H9 (cell line): Measurements from ENCODE around the gene KAZN. TPM values are rescaled to one million over a fixed set of nuclear protein-coding genes. Genes with fewer than 3 reads are reported as not detected.

Source experiments
- DNase-seq: peaks from one replicate; pipeline ENCODE4 v3.0.0-alpha.2; 2017
- H2AFZ ChIP-seq: one replicate; pipeline ENCODE4 v1.6.1; 2013; ENCODE audit warnings: mild to moderate bottlenecking, low read length, control low read depth, moderate library complexity
- H2AK5ac ChIP-seq: 2 replicates; pipeline ENCODE4 v1.6.1; 2013; ENCODE audit warnings: low read length, control low read depth, mixed read lengths; ENCODE audit not compliant: insufficient read length
- H2BK120ac ChIP-seq: one replicate; pipeline ENCODE4 v1.6.1; 2013; ENCODE audit warnings: low read depth, mild to moderate bottlenecking, low read length, control low read depth, inconsistent platforms; ENCODE audit not compliant: poor library complexity, severe bottlenecking
- H2BK12ac ChIP-seq: 2 replicates; pipeline ENCODE4 v1.6.1; 2013; ENCODE audit warnings: low read length, control low read depth, mixed read lengths, low read depth; ENCODE audit not compliant: insufficient read length
- H2BK15ac ChIP-seq: 2 replicates; pipeline ENCODE4 v1.6.1; 2013; ENCODE audit warnings: low read depth, low read length, control low read depth
- H2BK20ac ChIP-seq: one replicate; pipeline ENCODE4 v1.6.1; 2013; ENCODE audit warnings: low read depth, mild to moderate bottlenecking, low read length, control low read depth, inconsistent platforms; ENCODE audit not compliant: poor library complexity, severe bottlenecking
- H2BK5ac ChIP-seq: 2 replicates; pipeline ENCODE4 v1.6.1; 2013; ENCODE audit warnings: low read length, control low read depth, mixed read lengths; ENCODE audit not compliant: insufficient read length
- H3K14ac ChIP-seq: 2 replicates; pipeline ENCODE4 v1.6.1; 2013; ENCODE audit warnings: low read length, control low read depth; ENCODE audit not compliant: insufficient read depth
- H3K18ac ChIP-seq: 2 replicates; pipeline ENCODE4 v1.6.1; 2013; ENCODE audit warnings: low read depth, mild to moderate bottlenecking, mixed read lengths, low read length, control low read depth; ENCODE audit not compliant: insufficient read length
- H3K23ac ChIP-seq: 2 replicates; pipeline ENCODE4 v1.6.1; 2013; ENCODE audit warnings: low read length, control low read depth, mixed read lengths, low read depth; ENCODE audit not compliant: insufficient read length
- H3K23me2 ChIP-seq: 2 replicates; pipeline ENCODE4 v1.6.1; 2013; ENCODE audit warnings: low read depth, mild to moderate bottlenecking, mixed read lengths, low read length, control low read depth; ENCODE audit not compliant: insufficient read length, poor library complexity, severe bottlenecking
- H3K27ac ChIP-seq: 2 replicates; pipeline ENCODE4 v1.5.1; 2013; ENCODE audit warnings: low read length, control low read depth, mixed read lengths, low read depth; ENCODE audit not compliant: insufficient read length
- H3K27me3 ChIP-seq: 2 replicates; pipeline ENCODE4 v1.6.1; 2013; ENCODE audit warnings: low read length, control low read depth, inconsistent platforms; ENCODE audit not compliant: insufficient read depth
- H3K4ac ChIP-seq: 2 replicates; pipeline ENCODE4 v1.6.1; 2013; ENCODE audit warnings: low read depth, mild to moderate bottlenecking, control low read depth, inconsistent platforms, low read length, moderate library complexity
- H3K4me1 ChIP-seq: 2 replicates; pipeline ENCODE4 v1.6.1; 2013; ENCODE audit warnings: low read length, control low read depth, inconsistent platforms; ENCODE audit not compliant: insufficient read depth
- H3K4me2 ChIP-seq: 2 replicates; pipeline ENCODE4 v1.6.1; 2013; ENCODE audit warnings: low read length, control low read depth, mixed read lengths; ENCODE audit not compliant: insufficient read length, insufficient read depth
- H3K56ac ChIP-seq: 2 replicates; pipeline ENCODE4 v1.6.1; 2013; ENCODE audit warnings: low read depth, mild to moderate bottlenecking, mixed read lengths, low read length, control low read depth; ENCODE audit not compliant: insufficient read length
- H3K79me1 ChIP-seq: 2 replicates; pipeline ENCODE4 v1.6.1; 2013; ENCODE audit warnings: low read depth, mild to moderate bottlenecking, moderate library complexity, low read length, control low read depth, inconsistent platforms; ENCODE audit not compliant: insufficient read depth, poor library complexity, severe bottlenecking
- H3K79me2 ChIP-seq: 2 replicates; pipeline ENCODE4 v1.6.1; 2013; ENCODE audit warnings: low read length, control low read depth, inconsistent platforms; ENCODE audit not compliant: insufficient read depth
- H3K9ac ChIP-seq: 2 replicates; pipeline ENCODE4 v1.6.1; 2013; ENCODE audit warnings: low read length, control low read depth, mixed read lengths; ENCODE audit not compliant: insufficient read length; ENCODE audit errors: extremely low read depth
- H3K9me3 ChIP-seq: one replicate; pipeline ENCODE4 v1.6.1; 2013; ENCODE audit warnings: low read depth, low read length, inconsistent platforms; ENCODE audit not compliant: control insufficient read depth
- H3T11ph ChIP-seq: one replicate; pipeline ENCODE4 v1.6.1; 2013; ENCODE audit warnings: mild to moderate bottlenecking, low read length, control low read depth, inconsistent platforms
- H4K20me1 ChIP-seq: one replicate; pipeline ENCODE4 v1.6.1; 2013; ENCODE audit not compliant: control insufficient read depth, insufficient read length, insufficient read depth
- H4K5ac ChIP-seq: 2 replicates; pipeline ENCODE4 v1.6.1; 2013; ENCODE audit warnings: low read depth, mild to moderate bottlenecking, mixed read lengths, low read length, control low read depth; ENCODE audit not compliant: insufficient read length
- H4K8ac ChIP-seq: replicated peaks from 2 replicates; pipeline ENCODE4 v1.6.1; 2013; ENCODE audit warnings: low read length, control low read depth, mixed read lengths, low read depth; ENCODE audit not compliant: insufficient read length
- H4K91ac ChIP-seq: 2 replicates; pipeline ENCODE4 v1.6.1; 2013; ENCODE audit warnings: low read depth, mild to moderate bottlenecking, moderate library complexity, mixed read lengths, low read length, control low read depth; ENCODE audit not compliant: insufficient read length
- H3K27ac Mint-ChIP-seq, 3 experiments: 2 replicates in 2 of 3; 3 replicates in 1 of 3; pipeline ENCODE4 v1.8.0; 2020 to 2021; ENCODE audit warnings: mixed read lengths in 3 of 3, mild to moderate bottlenecking in 1 of 3, moderate library complexity in 1 of 3
- H3K27me3 Mint-ChIP-seq: 2 replicates; pipeline ENCODE4 v1.8.0; 2021; ENCODE audit warnings: low read depth, mild to moderate bottlenecking, moderate library complexity, mixed read lengths
- H3K36me3 Mint-ChIP-seq, 3 experiments: 2 replicates in 2 of 3; 3 replicates in 1 of 3; pipeline ENCODE4 v1.8.0; 2020 to 2021; ENCODE audit warnings: low read depth in 3 of 3, mixed read lengths in 3 of 3; ENCODE audit not compliant: insufficient read depth in 1 of 3
- H3K4me1 Mint-ChIP-seq, 2 experiments: 2 replicates each; pipeline ENCODE4 v1.8.0; 2020; ENCODE audit warnings: mixed read lengths in 2 of 2
- H3K4me3 Mint-ChIP-seq, 2 experiments: 2 replicates in 1 of 2; 3 replicates in 1 of 2; pipeline ENCODE4 v1.8.0; 2020 to 2021; ENCODE audit warnings: mild to moderate bottlenecking in 2 of 2, mixed read lengths in 2 of 2, moderate library complexity in 1 of 2
- H3K9me3 Mint-ChIP-seq, 2 experiments: 2 replicates in 1 of 2; 3 replicates in 1 of 2; pipeline ENCODE4 v1.8.0; 2020; ENCODE audit warnings: mild to moderate bottlenecking in 2 of 2, mixed read lengths in 2 of 2, moderate library complexity in 1 of 2
- WGBS: extraction: QIAGEN DNeasy Blood & Tissue Kit; methylation state at CpG from one replicate; pipeline ENCODE4 v1.1.7; 2013; ENCODE audit warnings: missing lambda C conversion rate, low lambda C conversion rate, mixed read lengths; ENCODE audit not compliant: insufficient read length; ENCODE audit errors: extremely low coverage; 5-methylcytosine and 5-hydroxymethylcytosine counted together
- total RNA-seq: library from RNA; stranded (reverse); gene quantifications from 2 replicates; pipeline ENCODE4 v1.2.1, GENCODE V29; 2021
- TF ChIP-seq, protein P1 (sequence below): fragments of 200-600 bp; sonication (generic); conservative IDR thresholded peaks from 3 replicates; pipeline ENCODE4 v1.8.0; 2021; ENCODE audit warnings: antibody characterized with exemption, mild to moderate bottlenecking

Gene KAZN
- total RNA-seq, 1 experiment from 2014 or later = 7.6 TPM

DNA sequence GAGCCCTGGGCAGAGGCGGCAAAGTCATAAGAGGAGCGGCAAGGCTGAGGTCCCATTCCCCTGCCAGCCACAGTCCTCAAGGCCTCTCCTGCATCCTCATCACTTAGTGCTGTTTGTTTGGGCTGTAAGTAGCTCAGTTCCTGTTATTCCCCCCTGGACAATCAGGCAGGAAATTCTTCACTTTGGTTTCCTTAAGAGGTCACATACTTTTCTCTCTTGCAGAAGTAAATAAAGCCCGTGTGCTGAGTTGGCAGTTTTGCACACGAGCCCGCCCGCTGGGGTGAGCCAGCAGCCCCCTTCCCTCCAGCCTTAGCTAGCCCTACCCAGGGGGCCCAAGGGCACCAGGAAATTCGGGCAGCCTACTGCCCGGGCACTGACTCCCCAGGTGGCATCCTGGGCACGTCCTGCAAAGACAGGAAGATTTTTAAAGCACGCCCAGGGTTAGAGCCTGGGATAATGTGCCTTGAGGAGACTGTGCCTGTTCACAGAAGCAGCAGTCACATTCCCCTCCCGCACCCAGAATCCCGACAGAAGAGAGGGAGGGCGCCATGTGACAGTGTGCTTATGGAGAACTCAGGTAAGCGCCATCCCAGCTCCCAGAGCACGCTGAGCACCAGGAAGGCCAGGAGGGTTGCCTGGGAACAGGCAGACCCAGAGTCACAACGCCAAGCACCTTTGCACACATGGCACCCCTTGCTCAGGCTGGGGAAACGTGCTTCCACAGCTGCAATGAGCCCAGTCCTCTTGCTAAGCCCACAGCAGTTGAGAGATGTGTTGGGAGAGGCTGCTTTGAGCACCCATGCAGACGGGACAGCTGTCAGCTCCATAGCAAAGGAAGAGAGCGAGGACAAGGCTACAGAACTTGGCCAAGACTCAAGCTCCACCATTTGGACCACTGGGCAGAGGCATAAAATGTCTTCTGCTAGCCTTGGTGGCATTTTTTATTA, 410.6 kb downstream of the KAZN start:
- no peaks in the 10 kb centered on the region for H3K23me2 ChIP-seq
- H3K56ac ChIP-seq = no peak overlapping the region
- no peak overlapping the region for H2AK5ac ChIP-seq
- H2BK15ac ChIP-seq = no peak overlapping the region
- no peaks in the 10 kb centered on the region for H3K79me1 ChIP-seq
- H3K4me3 Mint-ChIP-seq = no peak overlapping the region
- no peak overlapping the region for H2BK5ac ChIP-seq
- no peaks in the 10 kb centered on the region; the same call in 1 of the 2 replicates for H3K27me3 Mint-ChIP-seq
- H3K23ac ChIP-seq = no peak overlapping the region
- H2BK120ac ChIP-seq = no peak overlapping the region
- H4K20me1 ChIP-seq = no peaks in the 10 kb centered on the region
- no peak overlapping the region for H4K5ac ChIP-seq
- no peak overlapping the region for H3K4ac ChIP-seq
- no peak for DNase-seq
- no peak overlapping the region for H3K14ac ChIP-seq
- H3T11ph ChIP-seq = no peak overlapping the region
- no peak overlapping the region for H2BK12ac ChIP-seq
- no peaks in the 10 kb centered on the region for H3K79me2 ChIP-seq
- no peaks in the 10 kb centered on the region for H3K9me3 ChIP-seq
- no peaks in the 10 kb centered on the region for H3K4me1 ChIP-seq
- no peak overlapping the region for H4K8ac ChIP-seq
- H2AFZ ChIP-seq = no peak overlapping the region
- H3K9me3 Mint-ChIP-seq = peaks cover 7% of the 10 kb centered on the region in 2 experiments; a peak in 4 of 5 replicates
- H2BK20ac ChIP-seq = no peak overlapping the region
- no peak overlapping the region for H3K18ac ChIP-seq
- H3K4me1 Mint-ChIP-seq = peaks cover 11 to 22% of the 10 kb centered on the region in 2 experiments
- no peak overlapping the region for H3K4me2 ChIP-seq
- no peak overlapping the region for H3K9ac ChIP-seq
- H3K36me3 Mint-ChIP-seq = peaks cover 4 to 12% (median 9%) of the 10 kb centered on the region in 3 experiments
- WGBS = no CpG with 5 or more reads among the region's 19 CpGs
- H3K27me3 ChIP-seq = no peaks in the 10 kb centered on the region
- H3K27ac Mint-ChIP-seq = 0 out of 7 replicates have a peak overlapping the region, but pooled peaks of 2 of the 3 experiments have one; percentile 1 to 34
- H3K27ac ChIP-seq = no peak overlapping the region
- TF ChIP-seq, protein P1, sequence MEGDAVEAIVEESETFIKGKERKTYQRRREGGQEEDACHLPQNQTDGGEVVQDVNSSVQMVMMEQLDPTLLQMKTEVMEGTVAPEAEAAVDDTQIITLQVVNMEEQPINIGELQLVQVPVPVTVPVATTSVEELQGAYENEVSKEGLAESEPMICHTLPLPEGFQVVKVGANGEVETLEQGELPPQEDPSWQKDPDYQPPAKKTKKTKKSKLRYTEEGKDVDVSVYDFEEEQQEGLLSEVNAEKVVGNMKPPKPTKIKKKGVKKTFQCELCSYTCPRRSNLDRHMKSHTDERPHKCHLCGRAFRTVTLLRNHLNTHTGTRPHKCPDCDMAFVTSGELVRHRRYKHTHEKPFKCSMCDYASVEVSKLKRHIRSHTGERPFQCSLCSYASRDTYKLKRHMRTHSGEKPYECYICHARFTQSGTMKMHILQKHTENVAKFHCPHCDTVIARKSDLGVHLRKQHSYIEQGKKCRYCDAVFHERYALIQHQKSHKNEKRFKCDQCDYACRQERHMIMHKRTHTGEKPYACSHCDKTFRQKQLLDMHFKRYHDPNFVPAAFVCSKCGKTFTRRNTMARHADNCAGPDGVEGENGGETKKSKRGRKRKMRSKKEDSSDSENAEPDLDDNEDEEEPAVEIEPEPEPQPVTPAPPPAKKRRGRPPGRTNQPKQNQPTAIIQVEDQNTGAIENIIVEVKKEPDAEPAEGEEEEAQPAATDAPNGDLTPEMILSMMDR = no peak
- no peak overlapping the region for H4K91ac ChIP-seq
